Measurements from ENCODE around the gene SECTM1.

Gene SECTM1

DNA sequence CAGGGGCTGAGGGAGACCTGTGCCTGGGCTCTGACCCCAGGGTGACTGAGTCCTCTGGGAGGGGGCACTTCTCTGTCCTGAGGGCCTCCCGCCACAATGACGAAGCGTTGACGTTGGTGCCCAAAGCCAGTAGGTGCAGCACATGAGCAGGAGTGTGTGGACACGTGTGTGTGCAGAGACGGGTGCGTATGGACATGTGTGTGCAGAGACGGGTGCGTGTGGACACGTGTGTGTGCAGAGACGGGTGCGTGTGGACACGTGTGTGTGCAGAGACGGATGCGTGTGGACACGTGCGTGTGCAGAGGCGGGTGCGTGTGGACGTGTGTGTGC, 15.4 kb downstream of the SECTM1 start:
- H3K36me3 ChIP-seq (ENCODE audit: low read depth), result no peaks in the 10 kb centered on the region
- H3K27ac ChIP-seq (ENCODE audit: poor library complexity, severe bottlenecking), result no peak overlapping the region
- no peak overlapping the region for H3K4me3 ChIP-seq (ENCODE audit: severe bottlenecking)
- H3K4me1 ChIP-seq (ENCODE audit: insufficient read depth, poor library complexity, severe bottlenecking), result no peaks in the 10 kb centered on the region
- DNase-seq (ENCODE audit: low spot score) (no peak), ATAC-seq (ENCODE audit: low read depth) (no peak)
- no peaks in the 10 kb centered on the region for H3K9me3 ChIP-seq (ENCODE audit: severe bottlenecking)
- TF ChIP-seq, protein P1, sequence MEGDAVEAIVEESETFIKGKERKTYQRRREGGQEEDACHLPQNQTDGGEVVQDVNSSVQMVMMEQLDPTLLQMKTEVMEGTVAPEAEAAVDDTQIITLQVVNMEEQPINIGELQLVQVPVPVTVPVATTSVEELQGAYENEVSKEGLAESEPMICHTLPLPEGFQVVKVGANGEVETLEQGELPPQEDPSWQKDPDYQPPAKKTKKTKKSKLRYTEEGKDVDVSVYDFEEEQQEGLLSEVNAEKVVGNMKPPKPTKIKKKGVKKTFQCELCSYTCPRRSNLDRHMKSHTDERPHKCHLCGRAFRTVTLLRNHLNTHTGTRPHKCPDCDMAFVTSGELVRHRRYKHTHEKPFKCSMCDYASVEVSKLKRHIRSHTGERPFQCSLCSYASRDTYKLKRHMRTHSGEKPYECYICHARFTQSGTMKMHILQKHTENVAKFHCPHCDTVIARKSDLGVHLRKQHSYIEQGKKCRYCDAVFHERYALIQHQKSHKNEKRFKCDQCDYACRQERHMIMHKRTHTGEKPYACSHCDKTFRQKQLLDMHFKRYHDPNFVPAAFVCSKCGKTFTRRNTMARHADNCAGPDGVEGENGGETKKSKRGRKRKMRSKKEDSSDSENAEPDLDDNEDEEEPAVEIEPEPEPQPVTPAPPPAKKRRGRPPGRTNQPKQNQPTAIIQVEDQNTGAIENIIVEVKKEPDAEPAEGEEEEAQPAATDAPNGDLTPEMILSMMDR (IDR thresholded peaks at IDR 0.05; ENCODE audit: poor library complexity, severe bottlenecking), result no peak
- H3K27me3 ChIP-seq (ENCODE audit: insufficient read depth, poor library complexity, severe bottlenecking), result no peaks in the 10 kb centered on the region

GRCh38 chr17:82317394-82318168, 16.0 kb downstream of the SECTM1 start, which contains the start of gene CD7:
Gene CD7 (minus strand): TSS chr17:82317608. CDS start chr17:82317495, 113 bp downstream.
- H3K27me3 ChIP-seq (ENCODE audit: insufficient read depth, poor library complexity, severe bottlenecking), result no peaks in the 10 kb centered on the region
- no peak within 1 kb of the TSS for H3K4me3 ChIP-seq (ENCODE audit: severe bottlenecking)
- TF ChIP-seq, protein P1 (IDR thresholded peaks at IDR 0.05; ENCODE audit: poor library complexity, severe bottlenecking), result no peak
- ATAC-seq (ENCODE audit: low read depth) (no peak), DNase-seq (ENCODE audit: low spot score) (no peak)
- no peak within 1 kb of the TSS for H3K27ac ChIP-seq (ENCODE audit: poor library complexity, severe bottlenecking)
- H3K9me3 ChIP-seq (ENCODE audit: severe bottlenecking), result no peaks in the 10 kb centered on the region
- H3K36me3 ChIP-seq (ENCODE audit: low read depth), result no peaks in the 10 kb centered on the region
- H3K4me1 ChIP-seq (ENCODE audit: insufficient read depth, poor library complexity, severe bottlenecking), result no peaks in the 10 kb centered on the region

DNA sequence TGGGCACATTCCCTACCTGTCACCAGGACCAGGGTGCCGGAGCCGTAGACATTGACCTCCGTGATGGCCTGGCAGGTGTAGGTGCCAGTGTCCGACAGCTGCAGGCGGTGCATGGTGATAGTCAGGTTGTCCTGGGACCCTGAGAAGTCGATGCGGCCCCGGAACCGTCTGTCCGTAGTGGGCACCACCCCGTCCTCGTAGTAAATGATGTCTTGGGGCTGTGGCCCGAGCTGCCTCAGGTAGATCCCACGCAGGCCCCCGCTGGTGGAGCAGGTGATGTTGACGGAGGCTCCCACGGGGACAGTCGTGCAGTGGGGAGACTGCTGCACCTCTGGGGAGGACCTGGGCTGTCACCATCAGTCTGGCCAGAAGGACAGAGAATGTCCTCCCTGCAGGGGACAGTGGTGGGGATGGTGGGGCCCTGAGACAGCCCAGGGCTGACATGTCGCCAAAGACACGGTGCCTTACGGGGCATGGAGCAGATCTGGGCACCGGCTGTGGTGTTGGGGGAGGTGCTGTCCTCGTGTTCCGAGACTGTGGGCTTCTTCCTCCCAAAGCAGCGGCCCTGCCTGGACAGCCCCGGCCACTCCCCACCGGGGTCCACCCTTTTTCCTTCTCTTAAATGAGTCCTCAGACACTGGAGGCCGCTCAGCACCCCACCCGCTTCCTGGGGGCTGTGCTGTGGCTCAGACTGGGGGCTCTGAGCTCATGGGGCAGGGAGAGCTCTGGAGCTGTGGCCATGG, 16.7 kb downstream of the SECTM1 start:
- Histone ChIP-seq H3K4me1 (ENCODE audit: insufficient read depth, poor library complexity, severe bottlenecking) (no peaks in the 10 kb centered on the region), H3K9me3 (ENCODE audit: severe bottlenecking) (no peaks in the 10 kb centered on the region), H3K27me3 (ENCODE audit: insufficient read depth, poor library complexity, severe bottlenecking) (no peaks in the 10 kb centered on the region), H3K36me3 (ENCODE audit: low read depth) (no peaks in the 10 kb centered on the region), H3K4me3 (ENCODE audit: severe bottlenecking) (no peak overlapping the region), H3K27ac (ENCODE audit: poor library complexity, severe bottlenecking) (no peak overlapping the region)
- TF ChIP-seq, protein P1 (IDR thresholded peaks at IDR 0.05; ENCODE audit: poor library complexity, severe bottlenecking), result no peak
- DNase-seq (ENCODE audit: low spot score), result no peak
- ATAC-seq (ENCODE audit: low read depth), result no peak

DNA sequence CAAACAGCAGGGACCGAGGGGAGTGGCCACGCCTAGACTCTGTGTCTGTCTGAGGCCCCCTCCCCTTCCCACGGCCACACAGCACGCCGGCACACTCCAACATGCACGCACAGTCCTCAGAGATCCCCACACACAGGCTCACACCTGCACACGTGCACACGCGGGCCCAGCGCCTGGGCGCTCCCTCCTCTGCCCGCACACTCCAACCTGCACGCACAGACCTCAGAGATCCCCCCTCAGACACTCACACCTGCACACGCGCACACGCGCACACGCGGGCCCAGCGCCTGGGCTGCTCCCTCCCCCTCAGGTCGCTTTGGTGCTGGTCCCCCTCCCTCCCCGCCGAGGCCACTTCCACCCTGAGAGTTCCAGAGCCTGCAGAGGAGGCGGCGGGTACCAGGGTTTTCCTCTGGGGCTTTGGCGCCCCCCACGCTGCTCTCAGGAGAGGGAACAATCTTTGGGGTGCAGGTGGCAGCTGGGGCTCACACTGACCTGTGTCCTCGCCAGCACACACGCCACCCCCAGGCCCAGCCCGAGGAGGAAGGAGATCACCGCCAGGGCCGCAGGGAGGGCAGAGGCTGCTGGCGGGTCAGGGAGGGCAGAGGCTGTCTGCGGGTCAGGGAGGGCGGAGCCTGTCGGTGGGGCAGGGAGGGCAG, 17.7 kb downstream of the SECTM1 start:
- Histone ChIP-seq H3K4me1 (ENCODE audit: insufficient read depth, poor library complexity, severe bottlenecking) (no peaks in the 10 kb centered on the region), H3K4me3 (ENCODE audit: severe bottlenecking) (no peak overlapping the region), H3K27ac (ENCODE audit: poor library complexity, severe bottlenecking) (no peak overlapping the region), H3K27me3 (ENCODE audit: insufficient read depth, poor library complexity, severe bottlenecking) (no peaks in the 10 kb centered on the region), H3K9me3 (ENCODE audit: severe bottlenecking) (no peaks in the 10 kb centered on the region), H3K36me3 (ENCODE audit: low read depth) (no peaks in the 10 kb centered on the region)
- ATAC-seq (ENCODE audit: low read depth) (no peak), DNase-seq (ENCODE audit: low spot score) (no peak)
- TF ChIP-seq, protein P1 (IDR thresholded peaks at IDR 0.05; ENCODE audit: poor library complexity, severe bottlenecking), result no peak
